ENCODE data around the gene ACVR1.
"Not testable (repeated sequence)": the region's sequence is repeated elsewhere in the genome, so short reads cannot be mapped to it uniquely, and the experiment has no call there.

ACVR1 gene

GRCh38 chr2:157830696-157831570 is 45.2 kb downstream of the ACVR1 start:
- DNase-seq (ENCODE audit: extremely low read depth in 1 of 2, low read depth in 1 of 2) = no peak

GRCh38 chr2:157830266-157830665 is 45.9 kb downstream of the ACVR1 start:
- no peak for DNase-seq (ENCODE audit: extremely low read depth in 1 of 2, low read depth in 1 of 2)

GRCh38 chr2:157827377-157827776 is 48.8 kb downstream of the ACVR1 start:
- no peak for DNase-seq (ENCODE audit: extremely low read depth in 1 of 2, low read depth in 1 of 2)

GRCh38 chr2:157826644-157827043 is 49.5 kb downstream of the ACVR1 start:
- not testable (repeated sequence) for DNase-seq (ENCODE audit: extremely low read depth in 1 of 2, low read depth in 1 of 2)

- DNase-seq (ENCODE audit: extremely low read depth in 1 of 2, low read depth in 1 of 2) = no peak
Observed at GRCh38 chr2:157825885-157826284, 50.2 kb downstream of the ACVR1 start.

GRCh38 chr2:157822993-157823392 is 53.1 kb downstream of the ACVR1 start:
- DNase-seq (ENCODE audit: extremely low read depth in 1 of 2, low read depth in 1 of 2) = no peak

- DNase-seq (ENCODE audit: extremely low read depth in 1 of 2, low read depth in 1 of 2) = no peak
Observed at GRCh38 chr2:157822533-157822932, 53.6 kb downstream of the ACVR1 start.

GRCh38 chr2:157821519-157822131 is 54.5 kb downstream of the ACVR1 start:
- DNase-seq (ENCODE audit: extremely low read depth in 1 of 2, low read depth in 1 of 2) = no peak

GRCh38 chr2:157820193-157820592 is 55.9 kb downstream of the ACVR1 start:
- DNase-seq (ENCODE audit: extremely low read depth in 1 of 2, low read depth in 1 of 2) = no peak

- no peak for DNase-seq (ENCODE audit: extremely low read depth in 1 of 2, low read depth in 1 of 2)
Observed at GRCh38 chr2:157819761-157820160, 56.4 kb downstream of the ACVR1 start.

GRCh38 chr2:157818227-157818626 is 57.9 kb downstream of the ACVR1 start:
- DNase-seq (ENCODE audit: extremely low read depth in 1 of 2, low read depth in 1 of 2) = no peak

GRCh38 chr2:157815421-157815820 is 60.7 kb downstream of the ACVR1 start:
- no peak for DNase-seq (ENCODE audit: extremely low read depth in 1 of 2, low read depth in 1 of 2)

GRCh38 chr2:157813467-157813866 is 62.7 kb downstream of the ACVR1 start:
- no peak for DNase-seq (ENCODE audit: extremely low read depth in 1 of 2, low read depth in 1 of 2)

GRCh38 chr2:157810037-157810436 is 66.1 kb downstream of the ACVR1 start:
- no peak for DNase-seq (ENCODE audit: extremely low read depth in 1 of 2, low read depth in 1 of 2)

- DNase-seq (ENCODE audit: extremely low read depth in 1 of 2, low read depth in 1 of 2) = no peak
Observed at GRCh38 chr2:157809212-157809611, 66.9 kb downstream of the ACVR1 start.

GRCh38 chr2:157808421-157808820 is 67.7 kb downstream of the ACVR1 start:
- no peak for DNase-seq (ENCODE audit: extremely low read depth in 1 of 2, low read depth in 1 of 2)

GRCh38 chr2:157806426-157807077 is 69.6 kb downstream of the ACVR1 start:
- DNase-seq (ENCODE audit: extremely low read depth in 1 of 2, low read depth in 1 of 2) = no peak

GRCh38 chr2:157805519-157805918 is 70.6 kb downstream of the ACVR1 start:
- no peak for DNase-seq (ENCODE audit: extremely low read depth in 1 of 2, low read depth in 1 of 2)

- DNase-seq (ENCODE audit: extremely low read depth in 1 of 2, low read depth in 1 of 2) = no peak
Observed at GRCh38 chr2:157804355-157804754, 71.8 kb downstream of the ACVR1 start.

GRCh38 chr2:157803952-157804351 is 72.2 kb downstream of the ACVR1 start:
- DNase-seq (ENCODE audit: extremely low read depth in 1 of 2, low read depth in 1 of 2) = no peak

GRCh38 chr2:157803476-157803875 is 72.7 kb downstream of the ACVR1 start:
- DNase-seq (ENCODE audit: extremely low read depth in 1 of 2, low read depth in 1 of 2) = no peak

All from stimulated activated CD8-positive, alpha-beta memory T cell treated with anti-CD3 and anti-CD28 coated beads, Interleukin-7, amount 100 ng/mL, for 48 hours (primary cell).